ENCODE measurements around the gene ADGRE1.

DNA sequence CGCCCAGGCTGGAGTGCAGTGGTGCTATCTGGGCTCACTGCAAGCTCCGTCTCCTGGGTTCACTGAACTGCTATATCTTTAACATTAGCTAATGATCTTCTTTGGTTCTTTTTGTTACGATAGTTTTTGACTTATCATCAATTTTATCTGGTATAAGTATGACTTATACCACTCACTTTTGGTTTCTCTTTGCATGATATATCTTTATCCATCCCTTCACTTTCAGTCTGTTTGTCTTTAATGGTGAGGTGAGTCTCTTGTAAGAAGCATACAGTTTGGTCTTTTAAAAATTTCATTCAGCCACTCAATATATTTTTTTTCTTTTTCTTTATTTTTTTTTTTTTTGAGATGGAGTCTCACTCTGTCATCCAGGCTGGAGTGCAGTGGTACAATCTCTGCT lies 58.4 kb downstream of the ADGRE1 start:
- TF ChIP-seq, protein P1, sequence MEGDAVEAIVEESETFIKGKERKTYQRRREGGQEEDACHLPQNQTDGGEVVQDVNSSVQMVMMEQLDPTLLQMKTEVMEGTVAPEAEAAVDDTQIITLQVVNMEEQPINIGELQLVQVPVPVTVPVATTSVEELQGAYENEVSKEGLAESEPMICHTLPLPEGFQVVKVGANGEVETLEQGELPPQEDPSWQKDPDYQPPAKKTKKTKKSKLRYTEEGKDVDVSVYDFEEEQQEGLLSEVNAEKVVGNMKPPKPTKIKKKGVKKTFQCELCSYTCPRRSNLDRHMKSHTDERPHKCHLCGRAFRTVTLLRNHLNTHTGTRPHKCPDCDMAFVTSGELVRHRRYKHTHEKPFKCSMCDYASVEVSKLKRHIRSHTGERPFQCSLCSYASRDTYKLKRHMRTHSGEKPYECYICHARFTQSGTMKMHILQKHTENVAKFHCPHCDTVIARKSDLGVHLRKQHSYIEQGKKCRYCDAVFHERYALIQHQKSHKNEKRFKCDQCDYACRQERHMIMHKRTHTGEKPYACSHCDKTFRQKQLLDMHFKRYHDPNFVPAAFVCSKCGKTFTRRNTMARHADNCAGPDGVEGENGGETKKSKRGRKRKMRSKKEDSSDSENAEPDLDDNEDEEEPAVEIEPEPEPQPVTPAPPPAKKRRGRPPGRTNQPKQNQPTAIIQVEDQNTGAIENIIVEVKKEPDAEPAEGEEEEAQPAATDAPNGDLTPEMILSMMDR (IDR thresholded peaks at IDR 0.05): no peak
- no peak for TF ChIP-seq EZH2phosphoT487 (IDR thresholded peaks at IDR 0.05; ENCODE audit: borderline replicate concordance, low read depth)
- TF ChIP-seq, protein P2, sequence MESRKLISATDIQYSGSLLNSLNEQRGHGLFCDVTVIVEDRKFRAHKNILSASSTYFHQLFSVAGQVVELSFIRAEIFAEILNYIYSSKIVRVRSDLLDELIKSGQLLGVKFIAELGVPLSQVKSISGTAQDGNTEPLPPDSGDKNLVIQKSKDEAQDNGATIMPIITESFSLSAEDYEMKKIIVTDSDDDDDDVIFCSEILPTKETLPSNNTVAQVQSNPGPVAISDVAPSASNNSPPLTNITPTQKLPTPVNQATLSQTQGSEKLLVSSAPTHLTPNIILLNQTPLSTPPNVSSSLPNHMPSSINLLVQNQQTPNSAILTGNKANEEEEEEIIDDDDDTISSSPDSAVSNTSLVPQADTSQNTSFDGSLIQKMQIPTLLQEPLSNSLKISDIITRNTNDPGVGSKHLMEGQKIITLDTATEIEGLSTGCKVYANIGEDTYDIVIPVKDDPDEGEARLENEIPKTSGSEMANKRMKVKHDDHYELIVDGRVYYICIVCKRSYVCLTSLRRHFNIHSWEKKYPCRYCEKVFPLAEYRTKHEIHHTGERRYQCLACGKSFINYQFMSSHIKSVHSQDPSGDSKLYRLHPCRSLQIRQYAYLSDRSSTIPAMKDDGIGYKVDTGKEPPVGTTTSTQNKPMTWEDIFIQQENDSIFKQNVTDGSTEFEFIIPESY (IDR thresholded peaks at IDR 0.05; ENCODE audit: borderline replicate concordance, low read depth): no peak
- no peak for TF ChIP-seq YY1 (IDR thresholded peaks at IDR 0.05; ENCODE audit: low read depth)
- no peak for TF ChIP-seq TCF12 (IDR thresholded peaks at IDR 0.05)
- no peak for TF ChIP-seq POLR2AphosphoS5 (IDR thresholded peaks at IDR 0.05; ENCODE audit: low read depth, low read length)
- no peak for TF ChIP-seq NFIC (IDR thresholded peaks at IDR 0.05; ENCODE audit: borderline replicate concordance)
- TF ChIP-seq JUND (IDR thresholded peaks at IDR 0.05): no peak

Data from SK-N-SH (cell line).